GM19351 (cell line): ENCODE data around the gene TELO2.

Experiments used
- ATAC-seq: cut with Tn5 transposase; IDR thresholded peaks from one replicate; pipeline ENCODE4 v1.9.1; 2021; ENCODE audit warnings: mild to moderate bottlenecking, moderate library complexity; ENCODE audit not compliant: unreplicated experiment

TELO2 gene

DNA sequence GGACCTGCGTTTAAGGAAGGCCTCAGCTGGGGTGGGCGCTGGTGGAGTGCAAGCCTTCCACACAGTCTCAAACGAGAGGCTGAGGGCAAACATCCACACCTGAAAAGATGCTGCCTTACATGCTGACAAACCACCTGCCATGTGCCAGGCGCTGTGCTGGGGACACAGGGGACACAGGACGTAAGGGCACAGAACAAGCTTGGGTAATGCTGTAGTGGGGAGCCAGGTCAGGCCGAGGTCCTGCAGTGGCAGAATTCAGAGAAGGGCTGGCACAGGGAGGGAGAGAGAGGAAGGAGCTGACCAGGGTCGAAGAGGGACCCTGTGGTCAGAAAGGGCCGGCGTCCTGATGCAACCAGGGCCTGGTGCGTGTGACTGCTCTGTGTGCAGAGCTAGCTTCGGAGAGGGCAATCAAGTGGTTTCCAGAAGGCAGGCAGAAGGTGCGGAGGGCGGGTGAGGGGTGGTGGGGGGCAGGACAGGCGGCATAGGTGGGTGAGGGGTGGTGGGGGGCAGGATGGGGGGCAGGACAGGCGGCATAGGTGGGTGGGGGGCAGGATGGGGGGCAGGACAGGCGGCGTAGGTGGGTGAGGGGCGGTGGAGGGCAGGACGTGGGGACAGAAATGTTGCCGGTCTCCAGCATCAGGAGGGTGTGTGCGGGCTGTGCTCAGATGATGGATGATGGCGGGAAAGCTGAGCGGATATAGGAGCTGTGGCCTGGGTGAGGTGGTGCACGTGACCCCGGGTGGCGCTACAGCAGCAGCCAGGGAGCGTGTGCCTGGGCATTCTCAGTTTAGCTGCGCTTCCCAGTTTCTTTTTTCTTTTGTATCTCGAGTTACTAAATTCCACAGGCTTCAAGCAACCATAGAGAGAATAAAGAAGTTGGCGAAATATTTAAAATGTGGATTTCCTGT is 18.8 kb downstream of the TELO2 start:
- ATAC-seq, result no peak

DNA sequence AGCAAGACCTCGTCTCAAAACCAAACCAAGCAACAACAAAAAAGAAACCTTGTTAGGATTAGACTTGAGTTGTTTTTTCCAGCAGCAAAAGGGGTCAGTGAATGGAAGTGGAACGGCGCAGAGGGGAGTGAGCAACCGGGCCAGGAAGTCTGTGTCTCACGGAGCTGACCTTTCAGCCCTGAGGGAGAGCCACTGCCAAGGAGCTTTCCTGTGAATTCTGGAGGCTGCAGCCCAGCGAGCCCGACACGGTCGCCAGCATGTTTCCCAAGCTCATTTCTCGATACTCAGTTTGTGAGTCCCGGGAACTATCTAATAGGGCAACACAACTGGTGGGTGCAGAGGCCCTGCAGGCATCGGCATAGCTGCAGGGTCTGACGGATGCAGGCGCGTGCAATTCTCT is 19.6 kb downstream of the TELO2 start:
- ATAC-seq, result no peak

- no peak for ATAC-seq
Observed at GRCh38 chr16:1514507-1514906, 21.3 kb downstream of the TELO2 start.

DNA sequence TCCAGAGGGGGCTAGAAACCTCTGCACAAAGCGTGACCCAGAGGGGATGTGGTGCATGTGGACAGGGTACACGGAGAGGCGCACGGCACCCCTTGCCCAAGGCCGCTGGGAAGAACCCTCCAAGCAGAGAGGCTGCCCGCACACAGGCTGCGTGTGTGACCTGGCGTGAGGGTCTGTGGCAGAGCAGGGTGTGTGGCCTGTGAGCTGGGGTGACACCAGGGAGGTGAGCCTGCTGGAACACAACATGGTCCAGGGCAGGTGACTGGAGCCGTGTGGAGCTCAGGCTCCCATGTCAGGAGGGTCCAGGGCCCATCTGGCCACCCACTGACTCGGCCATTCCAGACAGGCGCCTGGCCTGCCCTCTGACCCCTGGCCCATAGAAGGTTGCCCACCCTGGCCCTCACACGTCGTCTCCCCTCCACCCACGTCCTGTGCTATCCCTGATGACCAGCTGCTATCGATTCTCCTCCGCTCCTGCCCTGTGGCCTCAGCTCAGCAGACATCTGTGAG is 25.5 kb downstream of the TELO2 start:
- no peak for ATAC-seq

DNA sequence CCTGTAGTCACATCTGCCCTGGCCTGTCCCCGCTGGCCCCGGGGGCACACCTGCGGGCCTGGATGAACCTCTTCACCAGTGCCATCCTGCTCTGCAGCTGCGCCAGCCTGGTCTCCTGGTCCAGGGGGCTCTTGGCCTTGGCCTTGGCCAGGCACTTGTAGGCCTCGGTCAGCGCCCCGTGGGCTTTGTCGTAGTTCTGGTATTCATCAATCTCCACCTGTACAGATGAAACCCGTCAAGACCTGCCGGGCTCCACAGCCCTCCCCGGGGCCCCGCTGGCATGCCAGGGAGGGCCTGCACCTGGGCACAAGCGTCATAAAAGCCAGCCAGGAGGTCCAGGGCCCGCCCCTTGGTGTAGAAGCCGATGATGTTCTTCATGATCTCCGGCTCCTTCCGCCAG is 26.7 kb downstream of the TELO2 start:
- ATAC-seq, result no peak

- no peak for ATAC-seq
Observed at GRCh38 chr16:1520461-1520860, 27.3 kb downstream of the TELO2 start.

GRCh38 chr16:1523581-1524245 is 30.6 kb downstream of the TELO2 start:
- no peak for ATAC-seq

DNA sequence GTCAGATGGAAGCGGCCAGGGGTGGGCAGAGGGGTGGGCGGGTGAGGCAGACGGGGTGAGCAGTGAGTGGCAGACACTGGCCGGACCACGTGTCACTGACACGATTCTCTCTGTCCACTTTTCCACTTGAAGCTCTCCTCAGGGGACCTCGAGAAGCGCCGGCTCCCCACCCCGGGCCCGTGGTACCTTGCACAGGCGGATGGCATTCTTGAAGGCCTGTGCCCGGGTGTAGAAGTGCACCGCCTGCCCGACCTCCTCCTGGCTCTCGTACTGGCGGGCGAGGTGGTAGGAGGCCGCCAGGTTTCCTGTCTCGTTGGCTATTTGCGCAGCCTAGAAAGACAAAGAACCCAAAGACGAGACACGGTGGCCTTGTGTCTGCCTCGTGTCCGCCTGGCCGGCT is 31.2 kb downstream of the TELO2 start:
- no peak for ATAC-seq

- ATAC-seq, result no peak
Observed at GRCh38 chr16:1525871-1526607, 32.9 kb downstream of the TELO2 start.

GRCh38 chr16:1526608-1527555 is 33.7 kb downstream of the TELO2 start:
- ATAC-seq, result no peak

DNA sequence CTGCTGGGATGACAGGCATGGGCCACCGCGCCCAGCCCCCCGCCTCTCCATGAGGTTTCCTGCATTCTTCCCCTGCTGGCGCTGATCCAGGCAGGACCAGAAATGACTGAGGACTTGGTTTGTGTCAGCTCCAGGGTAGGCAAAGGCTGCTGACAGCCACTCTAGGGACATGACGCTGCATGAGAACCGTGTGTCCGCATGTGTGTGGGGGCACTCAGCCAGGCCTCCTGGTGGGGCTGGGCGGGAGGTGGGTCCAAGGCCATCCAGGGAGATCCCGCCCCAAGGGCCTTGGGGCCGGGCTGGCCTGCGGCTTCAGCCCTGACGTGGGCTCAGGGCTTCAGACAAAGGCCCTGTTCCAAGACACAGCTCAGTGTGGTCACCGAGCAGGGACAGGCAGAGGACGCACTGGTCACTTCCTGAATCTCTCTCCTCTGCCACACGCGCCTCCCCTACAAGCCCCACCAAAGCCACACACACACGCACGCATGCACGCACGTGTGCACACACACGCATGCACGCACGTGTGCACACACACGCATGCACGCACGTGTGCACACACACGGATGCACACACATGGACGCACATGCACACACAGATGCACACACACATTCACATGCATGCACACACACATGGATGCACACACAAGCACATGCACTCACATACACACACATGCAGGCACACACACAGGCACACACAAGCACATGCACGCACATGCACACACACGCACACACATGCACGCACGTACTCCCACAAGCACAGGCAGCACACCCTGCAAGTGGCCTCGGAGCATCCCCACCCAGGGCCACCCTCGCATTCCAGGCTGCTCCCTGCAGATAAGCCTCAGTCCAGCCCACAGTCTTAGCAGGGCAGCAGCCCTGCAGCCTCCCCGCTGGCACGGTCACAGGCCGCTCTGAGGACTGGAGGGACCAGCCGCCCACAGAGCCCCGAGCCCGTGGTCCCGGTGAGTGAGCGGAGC is 35.0 kb downstream of the TELO2 start:
- ATAC-seq, result no peak

GRCh38 chr16:1528921-1529537 is 35.9 kb downstream of the TELO2 start:
- ATAC-seq, result no peak

GRCh38 chr16:1530349-1530882 is 37.3 kb downstream of the TELO2 start:
- ATAC-seq, result no peak

DNA sequence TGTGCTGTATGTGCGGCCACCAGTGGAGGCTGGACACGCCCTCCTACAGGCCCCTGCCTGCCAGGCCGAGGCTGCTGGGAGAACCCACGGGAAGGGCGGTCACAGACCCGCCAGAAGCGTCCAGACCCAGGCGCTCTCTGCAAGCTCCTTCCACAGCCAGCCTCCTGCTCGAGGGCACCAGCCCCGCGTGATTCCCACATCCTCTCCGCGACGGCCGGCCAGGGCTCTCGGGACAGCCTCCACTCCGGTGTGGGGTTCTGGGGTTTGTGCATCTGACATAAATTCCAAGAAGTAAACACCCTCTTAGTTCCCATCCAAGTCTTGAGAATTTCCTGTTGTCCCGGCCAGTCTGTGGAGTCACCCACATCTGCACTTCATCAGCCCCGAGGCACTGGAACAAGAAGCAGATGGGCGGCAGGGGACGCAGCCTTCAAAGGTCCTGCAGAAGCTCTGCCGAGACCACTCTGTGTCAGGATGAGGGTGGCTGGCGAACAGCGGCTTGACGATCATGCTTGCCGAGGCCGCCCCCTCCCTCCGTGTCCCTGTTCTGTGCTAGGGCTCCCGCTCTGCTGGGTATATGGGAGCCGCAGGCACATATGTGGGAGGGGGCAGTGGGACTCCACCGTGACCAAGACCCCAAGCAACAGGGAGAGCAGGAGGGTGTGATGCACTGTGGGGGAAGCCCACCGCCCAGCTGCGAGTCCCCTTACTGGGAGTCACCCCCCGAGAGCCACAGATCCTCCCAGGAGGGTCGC is 37.9 kb downstream of the TELO2 start:
- ATAC-seq, result no peak

- no peak for ATAC-seq
Observed at GRCh38 chr16:1531638-1531910, 38.4 kb downstream of the TELO2 start.

GRCh38 chr16:1532081-1532760 is 39.1 kb downstream of the TELO2 start:
- ATAC-seq, result no peak

DNA sequence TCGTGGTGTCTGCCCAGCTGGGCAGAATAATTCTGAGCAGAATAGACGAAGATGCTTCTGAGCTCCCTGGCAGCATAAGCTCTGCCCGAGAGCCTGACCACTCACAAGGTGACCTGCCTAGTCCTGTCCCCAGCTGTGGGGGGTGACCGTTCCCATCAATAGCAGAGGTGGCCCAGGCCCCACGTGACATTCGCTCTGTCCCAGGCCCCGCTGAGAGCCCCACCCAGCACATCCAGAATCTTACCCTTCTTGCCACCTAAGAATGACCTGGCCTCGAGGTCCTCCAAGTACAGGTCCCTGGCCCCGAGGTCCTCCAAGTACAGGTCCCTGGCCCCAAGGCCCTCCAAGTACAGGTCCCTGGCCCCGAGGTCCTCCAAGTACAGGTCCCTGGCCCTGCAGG is 39.6 kb downstream of the TELO2 start:
- no peak for ATAC-seq
